IMR-90 (cell line): ENCODE data around the gene SEMA5A. TPM values are rescaled to one million over a fixed set of nuclear protein-coding genes. Genes with fewer than 3 reads are reported as not detected.
A peak's percentile ranks its signal among the peaks of the same experiment; 100 is the strongest.

Experiments
- ATAC-seq: fragments of 200-7000 bp; cut with Tn5 transposase; 2 replicates; pipeline ENCODE4 v1.9.1; 2020; ENCODE audit warnings: low read depth, mild to moderate bottlenecking, moderate library complexity
- BruUV-seq: library from RNA; stranded (reverse); fragments of 400-500 nt; replicated peaks from 2 replicates; lab custom pipeline; 2021; lab: Mats Ljungman, UMichigan
- CTCF ChIA-PET: fragments of 300-600 bp; formaldehyde crosslinking; extraction: SDS; loops from one replicate; lab custom pipeline; 2021; ENCODE audit warnings: antibody characterized with exemption; lab: Yijun Ruan, JAX
- POLR2A ChIA-PET: fragments of 300-600 bp; sonication (Branson Sonifier 250); formaldehyde crosslinking; loops from one replicate; lab custom pipeline; 2022; ENCODE audit warnings: antibody characterized with exemption; ENCODE audit not compliant: unreplicated experiment; lab: Charles Lee
- DNase-seq: peaks from one replicate; pipeline ENCODE4 v3.0.0; 2013
- H2AFZ ChIP-seq: replicated peaks from 2 replicates; pipeline ENCODE3; 2013; ENCODE audit warnings: low read length, mild to moderate bottlenecking; ENCODE audit not compliant: poor library complexity
- H2AK5ac ChIP-seq: 2 replicates; pipeline ENCODE4 v1.6.1; 2013; ENCODE audit warnings: low read depth, low read length, inconsistent platforms
- H2AK9ac ChIP-seq: replicated peaks from 2 replicates; pipeline ENCODE3; 2013; ENCODE audit warnings: mild to moderate bottlenecking, low read depth, low read length, moderate library complexity; ENCODE audit not compliant: poor library complexity
- H2BK120ac ChIP-seq: 2 replicates; pipeline ENCODE4 v1.6.1; 2013; ENCODE audit warnings: low read depth, low read length, inconsistent platforms
- H2BK15ac ChIP-seq: 3 replicates; pipeline ENCODE4 v1.6.1; 2013; ENCODE audit warnings: low read depth, low read length, inconsistent platforms
- H2BK20ac ChIP-seq: 2 replicates; pipeline ENCODE4 v1.6.1; 2013; ENCODE audit warnings: low read depth, mild to moderate bottlenecking, inconsistent platforms, low read length, moderate library complexity
- H2BK5ac ChIP-seq: 2 replicates; pipeline ENCODE4 v1.6.1; 2013; ENCODE audit warnings: mild to moderate bottlenecking, low read depth, low read length, inconsistent platforms; ENCODE audit not compliant: poor library complexity, severe bottlenecking
- H3K14ac ChIP-seq: replicated peaks from 2 replicates; pipeline ENCODE4 v1.6.1; 2013; ENCODE audit warnings: low read depth, low read length, inconsistent platforms
- H3K18ac ChIP-seq: 2 replicates; pipeline ENCODE4 v1.6.1; 2013; ENCODE audit warnings: low read depth, low read length, control low read depth
- H3K23ac ChIP-seq: 2 replicates; pipeline ENCODE4 v1.6.1; 2013; ENCODE audit warnings: low read depth, low read length, inconsistent platforms
- H3K27ac ChIP-seq: 2 replicates; pipeline ENCODE4 v1.5.1; 2013; ENCODE audit warnings: mild to moderate bottlenecking, control low read depth, low read length; ENCODE audit not compliant: insufficient read depth
- H3K27me3 ChIP-seq: 2 replicates; pipeline ENCODE4 v1.6.1; 2013; ENCODE audit warnings: low read length; ENCODE audit not compliant: control insufficient read depth, insufficient read depth
- H3K36me3 ChIP-seq: 2 replicates; pipeline ENCODE4 v1.6.1; 2013; ENCODE audit warnings: low read length, mixed read lengths; ENCODE audit not compliant: control insufficient read depth, insufficient read depth
- H3K4ac ChIP-seq: 2 replicates; pipeline ENCODE4 v1.6.1; 2013; ENCODE audit warnings: low read depth, low read length, inconsistent platforms
- H3K4me1 ChIP-seq: 2 replicates; pipeline ENCODE4 v1.6.1; 2013; ENCODE audit warnings: low read length, mixed read lengths; ENCODE audit not compliant: control insufficient read depth, insufficient read depth
- H3K4me2 ChIP-seq: 2 replicates; pipeline ENCODE4 v1.6.1; 2013; ENCODE audit warnings: low read depth, mild to moderate bottlenecking, control low read depth, low read length, moderate library complexity
- H3K4me3 ChIP-seq: 2 replicates; pipeline ENCODE4 v1.5.1; 2013; ENCODE audit warnings: low read depth, mild to moderate bottlenecking, control low read depth, low read length, moderate library complexity; ENCODE audit not compliant: insufficient read depth
- H3K56ac ChIP-seq: 2 replicates; pipeline ENCODE4 v1.6.1; 2013; ENCODE audit warnings: low read length, inconsistent platforms; ENCODE audit not compliant: insufficient read depth; ENCODE audit errors: extremely low read depth
- H3K79me1 ChIP-seq, 2 experiments: 2 replicates each; pipeline ENCODE4 v1.6.1; 2013; ENCODE audit warnings: low read length in 2 of 2, inconsistent platforms in 1 of 2, low read depth in 1 of 2
- H3K9ac ChIP-seq: 2 replicates; pipeline ENCODE4 v1.6.1; 2013; ENCODE audit warnings: low read depth, low read length, control low read depth
- H3K9me1 ChIP-seq: 2 replicates; pipeline ENCODE4 v1.6.1; 2013; ENCODE audit warnings: low read length, inconsistent platforms; ENCODE audit not compliant: insufficient read depth
- H3K9me3 ChIP-seq: 2 replicates; pipeline ENCODE4 v1.6.1; 2013; ENCODE audit warnings: low read length; ENCODE audit not compliant: control insufficient read depth, insufficient read depth
- H4K20me1 ChIP-seq: 2 replicates; pipeline ENCODE4 v1.6.1; 2013; ENCODE audit warnings: low read length, inconsistent platforms; ENCODE audit not compliant: insufficient read depth
- H4K5ac ChIP-seq: 2 replicates; pipeline ENCODE4 v1.6.1; 2013; ENCODE audit warnings: mild to moderate bottlenecking, low read depth, low read length, control low read depth
- H4K8ac ChIP-seq, 2 experiments: 2 replicates each; pipeline ENCODE4 v1.6.1; 2013; ENCODE audit warnings: low read depth in 2 of 2, low read length in 2 of 2, control low read depth in 1 of 2, inconsistent platforms in 1 of 2
- H4K91ac ChIP-seq: 2 replicates; pipeline ENCODE4 v1.6.1; 2013; ENCODE audit warnings: low read depth, low read length, inconsistent platforms; ENCODE audit not compliant: insufficient read depth
- BHLHE40 ChIP-seq: fragments of 150-350 bp; IDR thresholded peaks from 2 replicates; pipeline ENCODE4 v1.6.1; 2016; ENCODE audit warnings: mild to moderate bottlenecking, low read depth, low read length
- CEBPB ChIP-seq: IDR thresholded peaks from 2 replicates; pipeline ENCODE4 v1.6.1; 2012; ENCODE audit warnings: low read depth, low read length, improper control_type of control experiment
- CHD1 ChIP-seq: IDR thresholded peaks from 2 replicates; pipeline ENCODE4 v1.6.1; 2012; ENCODE audit warnings: low read depth, low read length, improper control_type of control experiment
- CTCF ChIP-seq: conservative IDR thresholded peaks from 2 replicates; pipeline ENCODE4 v1.5.1; 2012; ENCODE audit warnings: mild to moderate bottlenecking, low read depth, low read length, improper control_type of control experiment
- FOS ChIP-seq: fragments of 150-350 bp; IDR thresholded peaks from 2 replicates; pipeline ENCODE4 v1.6.1; 2016; ENCODE audit warnings: low read depth, low read length
- MAFK ChIP-seq: IDR thresholded peaks from 2 replicates; pipeline ENCODE4 v1.6.1; 2012; ENCODE audit warnings: low read depth, low read length, improper control_type of control experiment
- MAZ ChIP-seq: IDR thresholded peaks from 2 replicates; pipeline ENCODE4 v1.6.1; 2012; ENCODE audit warnings: low read depth, mild to moderate bottlenecking, low read length, improper control_type of control experiment, moderate library complexity, borderline replicate concordance
- MXI1 ChIP-seq: IDR thresholded peaks from 2 replicates; pipeline ENCODE4 v1.6.1; 2012; ENCODE audit warnings: low read depth, mild to moderate bottlenecking, low read length, moderate library complexity, borderline replicate concordance
- NFE2L2 ChIP-seq: fragments of 150-350 bp; IDR thresholded peaks from 2 replicates; pipeline ENCODE4 v1.6.1; 2016; ENCODE audit warnings: low read depth, mild to moderate bottlenecking, low read length
- POLR2A ChIP-seq: IDR thresholded peaks from 2 replicates; pipeline ENCODE4 v1.6.1; 2012; ENCODE audit warnings: mild to moderate bottlenecking, low read depth, low read length
- RAD21 ChIP-seq: IDR thresholded peaks from 2 replicates; pipeline ENCODE4 v1.6.1; 2012; ENCODE audit warnings: low read length, improper control_type of control experiment
- RCOR1 ChIP-seq: IDR thresholded peaks from 2 replicates; pipeline ENCODE4 v1.6.1; 2012; ENCODE audit warnings: mild to moderate bottlenecking, low read length, improper control_type of control experiment; ENCODE audit not compliant: insufficient replicate concordance
- RFX5 ChIP-seq: IDR thresholded peaks from 2 replicates; pipeline ENCODE4 v1.8.0; 2012; ENCODE audit warnings: low read depth, mild to moderate bottlenecking, low read length, moderate library complexity
- SMC3 ChIP-seq: fragments of 150-350 bp; IDR thresholded peaks from 2 replicates; pipeline ENCODE4 v1.6.1; 2016; ENCODE audit warnings: low read depth, mild to moderate bottlenecking, antibody characterized with exemption, low read length, moderate library complexity
- WGBS, 2 experiments: methylation state at CpG; one replicate each; pipeline versions ENCODE4 v1.1.5 to v1.1.7; 2013; ENCODE audit warnings: missing lambda C conversion rate in 2 of 2; ENCODE audit not compliant: insufficient read length in 1 of 2; ENCODE audit errors: extremely low coverage in 2 of 2; 5-methylcytosine and 5-hydroxymethylcytosine counted together
- dilution Hi-C: fragments of 300-500 bp; cut with HindIII; formaldehyde crosslinking; loops from one replicate; pipeline ENCODE4 v1.14.3; 2018; ENCODE audit warnings: low sequenced_read_pairs; ENCODE audit not compliant: unreplicated experiment
- in situ Hi-C: fragments of 300-500 bp; cut with MboI; formaldehyde crosslinking; loops from 3 replicates; pipeline ENCODE4 v1.14.3; 2019; ENCODE audit warnings: low sequenced_read_pairs, inconsistent platforms, mixed read lengths
- intact Hi-C: fragments of 100-400 bp; cut with micrococcal nuclease; formaldehyde crosslinking; loops from 2 replicates; pipeline ENCODE4 v1.10.0; 2022
- polyA plus RNA-seq, 3 experiments: library from polyadenylated mRNA; depleted of rRNA; stranded (reverse); fragments of >200 nt; gene quantifications; 2 replicates each; pipeline ENCODE4 v1.2.3, GENCODE V29; 2012; ENCODE audit warnings: low replicate concordance in 1 of 3
- total RNA-seq: library from RNA; depleted of rRNA; stranded (reverse); fragments of >200 nt; gene quantifications from 2 replicates; pipeline ENCODE4 v1.2.3, GENCODE V29; 2012
- TF ChIP-seq, protein P1 (sequence below): fragments of 150-350 bp; IDR thresholded peaks from 2 replicates; pipeline ENCODE4 v1.6.1; 2016; ENCODE audit warnings: low read depth, mild to moderate bottlenecking, low read length, moderate library complexity, borderline replicate concordance
- TF ChIP-seq, protein P2 (sequence below): fragments of 150-350 bp; IDR thresholded peaks from 2 replicates; pipeline ENCODE4 v1.6.1; 2017; ENCODE audit warnings: mild to moderate bottlenecking, antibody characterized with exemption, low read length, low read depth

The SEMA5A gene
- total and polyA plus RNA-seq, 2 of the 4 experiments (the other 2 are of a cell fraction) = 8.2 to 9.9 TPM

DNA sequence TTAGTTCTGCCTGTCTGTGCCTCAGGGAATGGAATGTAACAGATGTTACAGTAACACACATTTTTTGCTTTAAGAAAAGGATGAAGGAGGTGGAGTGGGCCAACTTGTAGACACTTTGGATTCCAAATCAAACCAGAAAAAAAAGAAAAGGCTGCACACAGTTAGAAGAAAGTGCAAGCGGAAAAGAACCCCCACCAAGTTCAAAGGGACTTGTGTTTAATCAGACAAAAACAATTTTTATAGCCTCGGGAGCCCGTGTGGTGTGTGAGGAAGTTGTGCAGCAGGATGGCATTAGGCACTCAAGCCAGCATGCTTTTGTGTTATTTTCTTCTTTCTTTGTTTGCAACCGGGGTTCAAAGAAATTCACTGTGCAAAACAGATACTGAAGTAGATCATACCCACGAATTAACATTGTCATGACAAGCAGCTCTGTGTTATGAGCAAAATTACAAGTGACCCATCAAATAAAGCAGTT lies 189.5 kb downstream of the SEMA5A start:
- H3K18ac ChIP-seq = no peak overlapping the region
- WGBS, 2 experiments = no CpG with 5 or more reads among the region's 5 CpGs
- H2AK5ac ChIP-seq = no peak overlapping the region
- H2AFZ ChIP-seq = no peak overlapping the region
- ATAC-seq (peak; percentile 36; the same call in 1 of the 2 replicates), DNase-seq (peak; percentile 16)
- H3K27me3 ChIP-seq = no peaks in the 10 kb centered on the region
- no peak overlapping the region for H4K5ac ChIP-seq
- BruUV-seq = no TSS peak
- no peaks in the 10 kb centered on the region for H3K36me3 ChIP-seq
- ChIA-PET CTCF (no interaction called here), POLR2A (no interaction called here)
- no peak overlapping the region for H2BK120ac ChIP-seq
- H3K4me2 ChIP-seq = no peak overlapping the region
- intact Hi-C loops (no loop called here), in situ Hi-C loops (no loop called here), dilution Hi-C loops (no loop called here)
- no peak overlapping the region for H3K27ac ChIP-seq
- H3K4me1 ChIP-seq = peaks cover 16% of the 10 kb centered on the region
- H3K23ac ChIP-seq = 0 out of 2 replicates have a peak overlapping the region, but pooled peaks have one; percentile 40
- H3K9me3 ChIP-seq = no peaks in the 10 kb centered on the region
- no peak overlapping the region for H3K9ac ChIP-seq
- H3K79me1 ChIP-seq = peaks cover 4 to 42% of the 10 kb centered on the region in 2 experiments
- H4K8ac ChIP-seq = no peak overlapping the region
- H3K4ac ChIP-seq = no peak overlapping the region
- H4K20me1 ChIP-seq = 0 out of 2 replicates have a peak, but pooled peaks cover 5% of the 10 kb centered on the region
- H2BK20ac ChIP-seq = no peak overlapping the region
- H3K4me3 ChIP-seq = no peak overlapping the region
- no peak overlapping the region; the same call in 1 of the 2 replicates for H3K14ac ChIP-seq
- H2BK5ac ChIP-seq = no peak overlapping the region
- no peak overlapping the region for H3K56ac ChIP-seq
- no peak overlapping the region for H2BK15ac ChIP-seq
- H2AK9ac ChIP-seq = no peak overlapping the region
- TF ChIP-seq NFE2L2 (no peak), CHD1 (no peak), POLR2A (no peak), FOS (no peak), RAD21 (no peak), CTCF (no peak), CEBPB (no peak), MAFK (no peak), MAZ (no peak), BHLHE40 (no peak), RCOR1 (no peak), RFX5 (no peak), MXI1 (no peak), SMC3 (no peak)
- TF ChIP-seq, protein P1, sequence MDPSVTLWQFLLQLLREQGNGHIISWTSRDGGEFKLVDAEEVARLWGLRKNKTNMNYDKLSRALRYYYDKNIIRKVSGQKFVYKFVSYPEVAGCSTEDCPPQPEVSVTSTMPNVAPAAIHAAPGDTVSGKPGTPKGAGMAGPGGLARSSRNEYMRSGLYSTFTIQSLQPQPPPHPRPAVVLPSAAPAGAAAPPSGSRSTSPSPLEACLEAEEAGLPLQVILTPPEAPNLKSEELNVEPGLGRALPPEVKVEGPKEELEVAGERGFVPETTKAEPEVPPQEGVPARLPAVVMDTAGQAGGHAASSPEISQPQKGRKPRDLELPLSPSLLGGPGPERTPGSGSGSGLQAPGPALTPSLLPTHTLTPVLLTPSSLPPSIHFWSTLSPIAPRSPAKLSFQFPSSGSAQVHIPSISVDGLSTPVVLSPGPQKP = no peak
- TF ChIP-seq, protein P2, sequence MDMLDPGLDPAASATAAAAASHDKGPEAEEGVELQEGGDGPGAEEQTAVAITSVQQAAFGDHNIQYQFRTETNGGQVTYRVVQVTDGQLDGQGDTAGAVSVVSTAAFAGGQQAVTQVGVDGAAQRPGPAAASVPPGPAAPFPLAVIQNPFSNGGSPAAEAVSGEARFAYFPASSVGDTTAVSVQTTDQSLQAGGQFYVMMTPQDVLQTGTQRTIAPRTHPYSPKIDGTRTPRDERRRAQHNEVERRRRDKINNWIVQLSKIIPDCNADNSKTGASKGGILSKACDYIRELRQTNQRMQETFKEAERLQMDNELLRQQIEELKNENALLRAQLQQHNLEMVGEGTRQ = no peak
- no peak overlapping the region for H4K91ac ChIP-seq
- H3K9me1 ChIP-seq = peaks cover 19% of the 10 kb centered on the region
